HG03095 (cell line): ENCODE results near the gene LRRFIP1.

Source experiments
- ATAC-seq: cut with Tn5 transposase; IDR thresholded peaks from one replicate; pipeline ENCODE4 v1.9.1; 2021; ENCODE audit warnings: moderate library complexity; ENCODE audit not compliant: unreplicated experiment

LRRFIP1 gene

DNA sequence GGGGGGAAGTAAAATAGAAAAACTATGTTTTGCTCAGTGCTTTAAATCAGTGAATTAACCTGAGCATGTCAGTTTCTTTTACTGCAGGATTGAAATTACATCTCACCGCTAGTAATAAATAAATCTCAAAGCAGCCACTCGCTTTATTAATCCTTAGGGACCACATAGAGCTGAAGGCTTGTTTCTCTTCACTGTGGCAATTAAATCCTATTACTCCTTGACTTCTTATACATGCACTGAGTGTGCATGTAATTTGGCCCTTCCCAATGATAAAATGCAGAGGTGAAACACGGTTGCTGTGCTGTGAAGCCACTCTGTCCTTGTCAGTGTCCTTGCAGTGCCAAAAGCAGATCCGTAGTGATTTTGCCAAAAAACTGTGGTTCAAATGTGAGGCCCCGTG is 94.1 kb downstream of the LRRFIP1 start:
- no peak for ATAC-seq

DNA sequence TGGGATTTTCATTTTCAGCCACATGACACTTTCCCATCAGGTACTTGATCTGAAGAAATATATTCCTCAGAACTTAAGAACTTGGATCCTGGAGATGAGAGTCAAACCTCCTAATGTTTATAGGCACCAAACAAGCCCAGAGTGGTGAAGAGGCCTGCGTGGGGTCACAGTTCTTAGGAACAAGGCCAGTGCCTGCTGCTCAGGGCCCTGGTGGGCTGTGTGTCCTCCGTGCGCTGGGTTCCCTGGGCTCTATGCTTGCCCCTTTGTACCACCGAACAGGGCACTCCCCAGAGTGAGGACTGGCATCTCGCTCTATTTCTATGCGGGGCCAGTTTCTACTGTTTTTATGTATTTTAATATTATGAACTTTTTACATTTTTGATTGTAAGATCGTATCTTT is 95.2 kb downstream of the LRRFIP1 start:
- no peak for ATAC-seq

DNA sequence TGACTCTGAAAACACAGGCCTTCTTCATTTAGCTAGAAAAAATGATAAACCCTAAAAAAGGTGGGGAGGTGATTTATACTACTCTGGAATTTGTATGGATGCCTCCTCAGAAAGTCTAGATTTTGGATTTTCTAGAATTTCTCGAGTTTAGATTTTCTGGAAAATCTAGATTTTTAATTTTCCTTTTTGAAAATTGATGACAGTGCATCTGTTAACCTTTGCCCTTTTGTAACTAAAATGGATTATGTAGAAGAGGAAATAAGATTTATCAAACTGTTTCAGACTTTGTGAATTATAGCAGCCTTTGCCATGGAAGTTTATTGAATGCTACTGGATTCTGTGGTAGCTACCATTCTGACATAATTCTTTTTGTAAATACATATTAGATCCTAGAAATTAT is 95.6 kb downstream of the LRRFIP1 start:
- no peak for ATAC-seq

DNA sequence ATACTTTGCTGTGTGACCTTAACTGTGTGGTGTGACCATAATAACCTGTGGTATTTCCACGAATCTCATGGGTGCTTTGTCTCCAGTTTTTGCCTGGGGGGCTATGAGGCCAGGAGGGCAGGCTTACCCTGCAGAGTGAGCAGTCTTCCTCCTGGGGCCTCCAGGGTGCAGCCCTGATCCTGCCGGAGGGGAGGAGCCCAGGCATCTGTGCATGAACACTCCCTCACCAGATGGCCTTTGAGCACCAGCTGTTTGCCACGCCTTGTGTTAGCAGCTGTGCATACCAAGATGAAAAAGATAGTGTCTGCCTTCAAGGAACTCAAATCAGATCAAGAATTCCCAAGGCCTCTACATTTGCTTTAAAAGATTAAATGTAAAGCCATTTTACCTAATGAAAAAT is 96.2 kb downstream of the LRRFIP1 start:
- no peak for ATAC-seq

DNA sequence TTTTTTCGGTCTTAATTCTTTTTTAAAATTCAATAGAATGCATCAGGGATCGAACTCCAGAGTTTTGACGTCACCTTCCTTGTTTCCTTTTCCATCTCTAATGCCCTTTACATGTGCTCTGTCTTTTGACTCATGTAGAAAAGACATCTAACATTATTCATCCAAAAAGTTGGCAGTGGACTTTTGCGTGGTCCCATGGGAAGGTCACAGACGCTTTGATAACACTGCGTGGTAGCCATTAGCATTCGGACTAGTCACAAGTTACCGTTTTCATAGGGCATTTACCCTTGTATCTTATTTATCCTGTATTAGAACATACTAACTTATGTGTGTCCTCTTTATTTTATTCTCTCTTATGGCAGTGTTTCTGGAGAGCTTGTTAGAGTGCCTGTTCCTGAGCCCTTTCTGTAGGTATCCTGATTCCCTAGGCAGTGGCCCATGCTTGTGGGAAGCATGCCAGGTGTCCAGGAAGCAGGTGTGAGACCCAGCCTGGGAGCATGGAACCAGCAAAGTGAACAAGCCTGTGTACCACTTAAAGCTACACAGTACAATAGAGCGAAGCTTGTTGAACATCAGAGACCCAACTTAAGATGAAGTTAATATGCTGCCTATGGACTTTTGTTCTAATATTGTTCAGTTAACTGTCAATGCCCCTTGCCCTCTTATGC is 97.6 kb downstream of the LRRFIP1 start:
- no peak for ATAC-seq

DNA sequence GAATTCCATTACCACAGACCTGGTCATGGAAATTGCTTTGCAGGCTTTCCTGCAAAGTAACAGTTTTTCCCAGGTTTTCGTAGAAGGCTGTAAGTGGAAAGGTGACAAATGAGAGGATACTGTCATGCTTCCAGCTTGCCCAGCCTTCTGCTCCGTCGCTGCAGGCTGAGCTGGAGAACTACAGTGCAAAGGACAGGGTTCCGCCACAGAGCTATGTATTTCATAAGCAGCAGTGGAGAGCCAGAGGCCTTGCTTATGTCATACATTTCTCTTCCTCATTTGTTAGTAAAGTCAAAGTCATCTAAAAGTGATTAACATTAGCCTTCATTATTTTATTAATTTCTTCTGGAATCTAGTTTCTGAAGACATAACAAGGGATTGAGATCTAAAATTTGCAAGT is 98.3 kb downstream of the LRRFIP1 start:
- no peak for ATAC-seq

DNA sequence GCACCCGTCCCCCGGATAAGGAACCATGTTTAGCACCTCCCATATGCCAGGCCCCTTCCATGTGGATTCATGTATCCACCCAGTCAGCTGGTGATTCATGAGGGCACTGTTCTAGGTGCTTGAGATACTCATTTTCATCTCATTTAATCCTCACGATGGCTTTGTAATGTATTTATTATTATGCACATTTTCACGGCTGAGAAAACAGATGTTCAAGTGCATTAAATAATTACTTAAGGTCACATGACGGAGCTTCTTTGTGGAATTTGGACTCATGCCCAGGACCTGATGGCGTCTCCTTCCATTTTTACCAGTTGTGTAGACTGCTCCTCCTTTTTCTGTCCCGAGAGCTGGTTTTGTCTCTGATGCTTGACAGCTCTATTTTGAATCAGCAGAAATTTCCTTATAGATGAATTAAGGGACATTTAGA is 99.0 kb downstream of the LRRFIP1 start:
- no peak for ATAC-seq

DNA sequence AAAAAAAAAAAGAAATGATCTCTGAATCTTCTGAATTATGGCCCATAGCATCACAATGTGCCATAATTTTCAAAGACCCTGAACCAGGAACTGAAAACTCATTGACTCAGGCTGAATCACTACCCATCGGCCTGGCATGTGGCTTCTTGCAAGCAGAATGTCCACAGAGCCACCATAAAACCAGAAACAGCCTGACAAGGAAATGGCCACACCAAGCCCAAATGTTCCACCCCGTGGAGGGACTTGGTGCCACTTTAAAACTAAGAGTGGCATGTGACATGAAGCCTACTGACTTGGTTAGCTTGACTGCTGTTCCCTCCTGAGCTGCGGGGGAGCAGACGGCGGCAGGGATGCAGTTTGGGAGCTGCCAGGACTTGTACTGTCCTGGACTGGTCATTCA is 100.0 kb downstream of the LRRFIP1 start:
- ATAC-seq = no peak

DNA sequence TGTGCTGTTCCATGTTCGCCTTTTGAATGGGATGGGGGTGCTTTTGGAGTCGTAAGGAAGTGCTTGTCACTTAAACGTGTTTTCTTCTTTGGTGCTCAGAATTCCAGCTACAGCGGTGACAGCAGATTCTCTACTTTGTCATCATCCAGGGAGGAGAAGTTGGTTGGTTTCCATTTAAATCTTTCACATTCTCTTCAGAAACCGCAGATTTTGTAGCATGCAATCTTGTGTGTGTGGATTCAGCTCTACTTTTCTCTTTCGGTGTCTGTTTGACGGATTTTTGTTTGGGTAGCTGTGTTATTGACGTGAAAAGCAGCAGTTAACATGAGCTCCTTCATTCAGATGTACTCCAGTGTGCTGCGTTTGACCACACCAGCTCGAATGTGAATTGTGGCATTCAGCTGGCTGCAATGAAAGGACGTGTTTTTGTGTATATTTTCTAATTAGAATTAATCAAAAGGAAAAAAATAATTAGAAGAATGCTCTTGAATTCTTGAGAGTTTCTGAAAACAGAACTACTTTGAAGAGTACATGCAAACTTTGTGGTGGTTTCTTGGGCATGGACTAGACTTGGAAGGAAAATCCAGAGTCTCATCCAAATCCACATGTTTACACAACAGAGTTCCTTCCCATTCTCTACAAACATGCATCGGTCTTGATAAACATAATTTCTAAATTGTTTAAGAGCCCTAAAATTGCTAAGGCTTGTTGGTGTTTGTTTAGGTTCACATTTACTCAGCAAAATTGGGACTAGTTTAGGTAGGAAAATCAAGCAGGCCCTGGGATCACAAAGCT is 102.5 kb downstream of the LRRFIP1 start:
- no peak for ATAC-seq

DNA sequence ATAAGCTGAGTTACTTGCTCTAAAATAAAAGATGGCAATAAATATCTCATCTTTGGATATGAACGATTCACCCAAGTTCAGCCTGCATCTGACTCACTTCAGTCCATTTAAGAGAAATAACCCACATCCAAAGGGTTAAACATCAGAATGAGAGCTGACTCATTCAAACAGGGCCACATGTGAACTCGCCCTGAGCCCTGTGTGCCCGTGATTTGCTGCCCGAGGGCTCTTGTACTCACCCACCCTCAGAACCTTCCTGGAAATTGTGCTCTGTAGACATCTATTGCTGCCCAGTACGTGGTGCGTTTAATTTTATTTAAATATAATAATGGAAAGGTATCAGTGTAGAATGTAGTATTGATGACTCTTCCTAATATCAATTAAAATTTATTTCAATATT is 104.3 kb downstream of the LRRFIP1 start:
- ATAC-seq = no peak

DNA sequence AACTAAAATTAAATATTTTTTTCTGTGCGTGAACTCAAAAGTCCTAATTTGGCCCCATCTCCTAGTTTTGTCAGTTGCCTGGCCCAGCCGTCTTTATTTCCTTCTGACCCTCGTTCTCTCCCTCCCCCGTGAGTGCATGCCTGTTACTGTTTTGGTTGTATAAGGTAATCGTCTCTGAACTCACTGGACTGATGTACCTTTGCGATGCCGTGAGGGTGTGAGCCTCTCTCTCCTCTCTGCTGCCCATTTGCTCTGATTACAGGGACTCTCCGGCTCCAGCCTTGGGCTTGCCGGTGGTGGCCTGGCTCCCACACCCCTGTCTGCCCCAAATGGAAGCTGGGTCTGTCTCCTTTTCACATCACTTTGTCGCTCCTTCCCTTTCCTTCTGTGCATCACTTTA is 104.7 kb downstream of the LRRFIP1 start:
- ATAC-seq = no peak

DNA sequence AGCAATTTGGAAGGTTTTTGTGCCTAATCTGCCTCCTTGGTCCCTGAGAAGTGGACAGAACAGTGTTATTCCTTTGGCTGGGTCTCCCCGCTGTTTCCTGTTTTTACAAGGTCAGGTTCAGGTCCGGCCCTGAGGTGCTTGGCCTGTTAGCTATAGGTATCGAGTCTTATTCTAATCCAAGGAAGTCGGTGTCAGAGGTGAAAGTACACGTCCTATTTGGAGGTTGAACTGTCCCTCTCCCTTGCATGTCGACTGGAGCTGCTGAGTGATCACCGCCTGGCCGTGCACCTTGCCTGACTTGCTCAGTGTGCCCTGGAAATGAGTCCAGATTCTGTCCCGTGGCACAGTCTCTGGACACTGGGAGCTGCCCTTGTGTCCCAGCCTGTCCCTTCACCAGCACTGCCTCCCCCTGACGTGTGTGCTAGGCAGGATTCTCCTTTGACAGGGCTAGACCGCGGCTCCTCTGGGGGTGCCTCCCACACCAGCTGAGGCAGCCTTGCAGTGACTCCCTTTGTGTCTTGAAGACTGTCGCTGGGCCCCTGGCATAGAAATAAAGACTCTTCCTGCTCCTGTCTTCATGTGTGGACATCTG is 105.5 kb downstream of the LRRFIP1 start:
- no peak for ATAC-seq

DNA sequence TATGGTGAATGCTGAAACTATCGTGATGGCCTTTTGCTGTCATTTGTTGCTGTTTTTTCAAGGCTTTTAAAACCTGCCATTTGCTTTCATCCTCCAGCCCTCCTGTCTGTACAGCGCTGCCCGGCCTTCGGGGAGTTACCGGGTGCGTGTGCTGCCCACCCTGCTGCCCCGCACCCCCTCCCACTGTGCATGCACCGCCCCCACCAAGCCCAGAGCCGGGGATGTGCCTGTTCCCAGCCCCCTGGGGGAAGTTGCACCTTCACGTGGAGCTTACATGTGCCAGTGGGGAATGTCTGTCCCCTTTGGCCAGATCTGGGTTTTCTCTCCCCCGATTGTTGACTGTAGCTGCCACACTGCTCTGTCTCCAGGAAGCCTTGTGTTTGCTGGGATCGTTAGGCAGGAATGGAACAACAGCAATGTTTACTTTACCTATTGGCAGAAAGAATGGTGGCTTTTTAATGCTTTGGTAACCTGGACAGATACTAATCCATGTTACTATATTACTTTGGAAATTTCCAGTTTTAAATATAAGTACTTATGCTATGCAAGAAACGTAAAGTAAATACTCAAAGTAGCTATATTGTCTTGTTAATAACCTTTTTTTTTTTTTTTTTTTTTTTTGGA is 106.4 kb downstream of the LRRFIP1 start:
- no peak for ATAC-seq

DNA sequence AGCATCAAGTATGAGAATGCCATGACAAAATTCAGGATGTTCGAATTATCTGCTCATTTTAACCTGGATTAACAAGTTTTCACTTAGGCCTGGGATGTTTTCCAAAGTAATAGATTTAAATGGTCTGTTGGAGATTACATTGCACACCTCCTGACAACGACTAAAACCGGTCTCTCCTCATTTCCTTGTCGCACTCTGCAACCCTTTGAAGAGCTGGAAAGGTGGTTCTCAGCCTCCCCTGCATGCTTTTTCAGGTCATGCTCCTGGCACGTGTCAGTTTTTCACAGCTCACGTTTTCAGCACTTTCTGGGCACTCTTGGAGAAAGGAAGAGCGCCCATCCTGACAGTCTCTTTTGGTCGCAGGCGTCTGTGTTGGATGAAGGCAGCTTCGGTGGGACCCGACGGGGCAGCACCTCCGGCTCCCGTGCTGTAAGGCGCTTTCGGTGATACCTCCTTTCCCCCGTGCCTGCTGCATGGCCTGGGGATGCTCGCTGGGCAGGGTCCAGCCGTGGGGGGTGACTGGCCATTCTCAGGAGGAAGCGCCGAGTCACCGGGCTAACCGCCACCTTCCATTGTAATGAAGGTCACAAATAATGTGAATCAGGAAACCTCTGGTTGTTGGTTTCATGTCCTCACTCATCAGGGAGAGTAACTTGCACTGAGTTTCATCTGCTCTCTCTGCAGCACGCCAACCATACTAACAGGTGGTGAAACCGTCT is 107.7 kb downstream of the LRRFIP1 start:
- ATAC-seq = no peak

DNA sequence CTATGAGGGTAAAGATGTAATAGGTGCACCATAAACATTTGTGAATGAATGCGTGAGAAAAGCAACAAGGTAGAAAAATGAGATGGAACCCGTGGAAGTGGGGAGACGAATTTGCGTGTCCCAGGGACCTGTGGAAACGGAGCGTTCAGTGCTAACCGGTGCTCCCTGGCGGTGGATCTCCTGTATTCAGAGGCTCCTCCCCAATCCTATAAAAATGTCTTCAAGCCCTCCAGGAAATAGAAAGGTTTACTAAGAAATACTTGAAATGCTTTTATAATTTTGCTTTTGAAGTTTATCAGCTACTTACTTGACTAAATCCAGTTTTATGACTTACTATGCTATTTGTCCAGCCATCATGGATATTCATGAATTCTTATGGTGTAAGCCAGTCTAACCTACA is 108.4 kb downstream of the LRRFIP1 start:
- no peak for ATAC-seq

DNA sequence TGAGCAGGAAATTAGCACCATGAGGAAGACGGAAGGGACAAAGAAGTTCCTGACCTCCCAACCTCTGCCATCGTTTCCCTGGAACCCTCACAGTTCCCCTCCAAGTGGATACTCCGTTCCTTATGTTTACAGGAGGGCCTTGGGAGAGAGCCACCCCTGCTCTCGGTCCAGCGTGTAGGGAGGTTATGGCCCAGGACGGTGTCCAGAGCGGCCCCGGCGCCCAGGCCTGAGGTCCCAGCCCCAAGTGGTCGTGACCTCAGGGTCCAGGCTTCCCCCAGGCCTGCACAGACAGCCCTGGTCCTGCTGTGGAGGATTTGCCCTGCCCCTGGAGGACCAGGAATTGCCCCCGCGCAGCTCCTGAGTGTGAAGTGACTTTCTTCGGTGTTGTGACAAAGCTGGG is 109.4 kb downstream of the LRRFIP1 start:
- ATAC-seq = no peak

DNA sequence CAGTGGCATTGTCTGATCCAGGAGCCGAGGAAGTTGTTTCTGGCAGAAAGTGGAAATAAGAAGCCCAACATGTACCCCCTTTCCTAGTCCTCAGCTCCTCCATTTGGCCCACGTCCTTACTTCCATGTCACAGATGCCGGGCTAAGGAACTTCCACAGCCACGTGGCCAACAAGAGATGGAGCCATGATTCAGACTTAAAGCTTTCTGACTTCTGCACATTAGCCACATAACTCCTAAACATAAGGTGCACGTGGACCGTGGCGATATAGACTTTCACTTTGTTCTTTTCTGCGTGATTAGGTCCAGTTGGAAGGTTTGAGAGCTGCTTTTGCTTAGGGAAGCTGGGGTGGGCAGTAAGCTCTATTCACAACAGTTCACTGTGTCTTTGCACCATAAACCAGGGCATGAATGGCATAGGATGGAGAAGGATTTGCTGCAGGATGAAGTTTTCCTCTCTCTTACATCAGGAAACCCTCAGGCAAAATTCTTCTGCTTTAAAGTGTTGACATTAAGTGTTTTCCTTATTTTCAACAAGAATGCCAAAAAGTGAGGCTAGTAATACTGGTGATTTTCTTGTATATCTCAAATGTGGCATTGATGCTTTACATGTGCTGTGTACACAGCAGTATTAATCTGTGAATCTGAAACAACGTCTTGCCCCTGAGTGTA is 109.9 kb downstream of the LRRFIP1 start:
- ATAC-seq = no peak

DNA sequence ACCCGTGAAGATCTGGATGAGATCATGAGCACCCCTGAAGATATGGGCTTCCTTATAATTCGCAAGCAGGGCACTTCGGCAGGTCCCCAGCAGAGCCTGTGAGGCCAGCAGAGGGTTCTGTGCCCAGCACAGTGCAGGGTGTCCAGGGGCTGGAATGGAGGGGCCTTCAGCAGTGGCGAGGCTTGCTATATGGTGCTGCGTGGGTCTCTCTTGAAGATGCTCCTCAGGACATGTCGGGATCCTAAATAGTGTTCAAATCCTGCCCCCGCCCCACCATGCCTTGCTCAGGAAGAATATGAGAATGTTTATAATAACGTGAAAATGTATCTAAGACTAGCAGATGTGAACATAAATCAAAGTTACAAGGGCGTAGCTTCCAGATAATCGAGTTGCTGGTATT is 110.9 kb downstream of the LRRFIP1 start:
- no peak for ATAC-seq

DNA sequence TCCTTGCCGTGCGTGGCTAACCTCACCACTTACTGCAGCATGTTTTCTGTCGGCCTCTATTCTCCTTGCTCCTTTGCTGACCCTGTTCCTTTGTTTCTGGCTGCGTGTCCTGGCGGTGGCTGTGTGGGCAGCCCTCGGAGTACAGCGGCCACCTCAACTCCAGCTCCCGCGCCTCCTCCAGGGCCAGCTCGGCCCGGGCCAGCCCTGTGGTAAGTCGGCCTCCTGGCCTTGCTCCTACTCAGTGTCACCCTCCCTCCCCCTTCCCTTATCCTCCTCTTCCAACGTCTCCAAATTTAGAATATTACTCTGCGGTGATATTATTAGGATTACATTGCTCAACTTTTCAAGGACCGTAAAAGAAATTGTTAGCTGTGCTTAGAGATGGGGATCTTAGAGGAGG is 111.7 kb downstream of the LRRFIP1 start:
- no peak for ATAC-seq

DNA sequence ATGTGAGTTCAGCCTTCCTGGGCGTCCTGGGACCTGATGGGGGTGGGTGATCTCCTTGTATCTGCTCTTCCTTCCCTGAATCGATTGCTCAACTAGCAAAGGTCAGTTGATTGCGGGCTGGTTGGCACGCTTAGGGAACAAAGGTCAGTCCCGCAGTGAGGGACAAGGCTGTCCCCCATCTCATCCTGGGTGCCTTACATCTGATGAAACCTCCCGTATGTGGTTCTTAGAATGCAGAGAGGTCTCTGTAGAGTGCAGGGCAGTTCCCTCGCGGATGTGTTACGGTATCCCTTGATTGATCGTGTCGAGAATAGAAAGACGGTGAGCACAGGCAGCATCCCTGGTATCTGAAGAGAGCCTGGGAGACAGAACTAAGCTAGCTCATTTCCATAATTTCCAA is 114.8 kb downstream of the LRRFIP1 start:
- no peak for ATAC-seq

DNA sequence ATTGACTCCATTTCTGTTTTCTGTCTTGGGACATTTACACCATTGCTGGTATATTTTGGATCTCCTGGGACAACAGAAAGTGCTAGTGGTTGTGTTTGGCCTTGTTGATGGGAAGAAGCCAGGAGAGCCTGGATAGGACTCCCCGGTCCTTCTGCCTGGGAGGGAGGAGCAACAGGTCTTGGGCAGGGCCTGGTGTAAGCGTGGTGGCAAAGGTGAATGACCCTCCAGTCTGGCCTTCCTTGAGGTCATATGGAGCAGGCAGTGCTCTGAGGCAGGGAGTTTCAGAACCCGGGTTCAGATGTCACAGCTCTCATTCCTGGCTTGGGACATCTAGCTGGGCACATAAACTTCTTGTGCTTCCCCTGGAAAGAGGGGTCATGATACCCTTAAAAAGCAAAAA is 115.2 kb downstream of the LRRFIP1 start:
- no peak for ATAC-seq
